K562 (cell line): ENCODE results near the gene GRAMD4. TPM values are rescaled to one million over a fixed set of nuclear protein-coding genes. Genes with fewer than 3 reads are reported as not detected.

Experiments used
- ATAC-seq: fragments of 200-7000 bp; cut with Tn5 transposase; 3 replicates; pipeline ENCODE4 v1.9.1; 2020; ENCODE audit warnings: moderate library complexity
- BruUV-seq: library from RNA; stranded (reverse); fragments of 400-500 nt; replicated peaks from 2 replicates; lab custom pipeline; 2021; lab: Mats Ljungman, UMichigan
- CTCF ChIA-PET: fragments of 300-600 bp; formaldehyde crosslinking; extraction: SDS; loops from one replicate; lab custom pipeline; 2021; ENCODE audit warnings: low intra/inter-chr PET ratio; lab: Yijun Ruan, JAX
- POLR2A ChIA-PET: fragments of 300-600, 350-650 bp; sonication (Branson Sonifier 250); formaldehyde crosslinking; extraction: SDS; loops from one replicate; lab custom pipeline; 2021; ENCODE audit warnings: antibody characterized with exemption, inconsistent platforms; lab: Yijun Ruan, JAX
- DNase-seq, 4 experiments: peaks; one replicate each; pipeline versions ENCODE4 v3.0.0 to v3.0.0-alpha.2; 2011 to 2018; ENCODE audit warnings: low spot score in 3 of 4, mixed read lengths in 3 of 4; ENCODE audit errors: extremely low read depth in 1 of 4
- FAIRE-seq: peaks from 2 replicates; lab custom pipeline; 2011; peaks lifted over from hg19 to GRCh38; lab: Jason Lieb, UNC
- H2AFZ ChIP-seq: 2 replicates; pipeline ENCODE4 v1.6.0; 2011; ENCODE audit warnings: low read depth, low read length, control low read depth, inconsistent platforms
- H3K27ac ChIP-seq: fragments of 200-600 bp; 3 replicates; pipeline ENCODE4 v1.8.0; 2011; ENCODE audit warnings: low read depth, mild to moderate bottlenecking, control low read depth, inconsistent platforms, low read length, moderate library complexity, mixed read lengths; ENCODE audit errors: extremely low read depth
- H3K27me3 ChIP-seq, 2 experiments: fragments of 300-600 bp in 1 of 2; 2 replicates in 1 of 2; 3 replicates in 1 of 2; pipeline versions ENCODE4 v1.6.0 to v1.8.0; 2011; ENCODE audit warnings: inconsistent platforms in 2 of 2, low read length in 2 of 2, mild to moderate bottlenecking in 1 of 2, mixed read lengths in 1 of 2, moderate library complexity in 1 of 2; ENCODE audit not compliant: control insufficient read depth in 2 of 2, insufficient read depth in 2 of 2
- H3K36me3 ChIP-seq: fragments of 300-600 bp; 3 replicates; pipeline ENCODE4 v1.8.0; 2011; ENCODE audit warnings: mild to moderate bottlenecking, low read length, inconsistent platforms; ENCODE audit not compliant: control insufficient read depth, insufficient read depth
- H3K4me1 ChIP-seq, 2 experiments: fragments of 200-600 bp in 1 of 2; replicated peaks in 1 of 2; 2 replicates in 1 of 2; 3 replicates in 1 of 2; pipeline versions ENCODE4 v1.5.1 to v1.8.0; 2011; ENCODE audit warnings: inconsistent platforms in 2 of 2, low read length in 2 of 2, mild to moderate bottlenecking in 1 of 2, mixed read lengths in 1 of 2, moderate library complexity in 1 of 2; ENCODE audit not compliant: control insufficient read depth in 2 of 2, insufficient read depth in 2 of 2
- H3K4me2 ChIP-seq: 2 replicates; pipeline ENCODE4 v1.6.1; 2011; ENCODE audit warnings: low read length, control low read depth, inconsistent platforms, mixed read lengths; ENCODE audit not compliant: insufficient read depth
- H3K4me3 ChIP-seq: fragments of 200-600 bp; sonication (generic), shearing (Covaris generic); 2 replicates; pipeline ENCODE4 v1.5.1; 2016; ENCODE audit warnings: control low read depth, inconsistent platforms
- H3K79me2 ChIP-seq: fragments of 200-600 bp; 3 replicates; pipeline ENCODE4 v1.8.0; 2011; ENCODE audit warnings: low read length, inconsistent platforms; ENCODE audit not compliant: control insufficient read depth, insufficient read depth
- H3K9ac ChIP-seq, 2 experiments: 2 replicates each; pipeline versions ENCODE4 v1.6.0 to v1.6.1; 2011; ENCODE audit warnings: low read depth in 2 of 2, low read length in 2 of 2, control low read depth in 1 of 2, inconsistent platforms in 1 of 2, mild to moderate bottlenecking in 1 of 2, mixed read lengths in 1 of 2; ENCODE audit not compliant: insufficient read depth in 1 of 2
- H3K9me1 ChIP-seq: one replicate; pipeline ENCODE4 v1.6.0; 2011; ENCODE audit warnings: inconsistent platforms, mild to moderate bottlenecking, low read length, moderate library complexity; ENCODE audit not compliant: control insufficient read depth, insufficient read depth
- H3K9me3 ChIP-seq: replicated peaks from 2 replicates; pipeline ENCODE4 v1.5.1; 2011; ENCODE audit warnings: low read depth, low read length, inconsistent platforms; ENCODE audit not compliant: control insufficient read depth, insufficient read depth
- H4K20me1 ChIP-seq: replicated peaks from 2 replicates; pipeline ENCODE4 v1.6.1; 2011; ENCODE audit warnings: low read length, inconsistent platforms, mixed read lengths; ENCODE audit not compliant: control insufficient read depth, insufficient read depth
- AFF4 ChIP-seq: sonication (generic); formaldehyde crosslinking; IDR thresholded peaks from 2 replicates; pipeline ENCODE4 v1.8.0; 2023; ENCODE audit warnings: mild to moderate bottlenecking, missing genetic modification reagents
- EP300 ChIP-seq: IDR thresholded peaks from 2 replicates; pipeline ENCODE4 v1.6.1; 2012; ENCODE audit warnings: low read length, improper control_type of control experiment
- ESRRB ChIP-seq: fragments of 250-450 bp; sonication (Bioruptor Pico); IDR thresholded peaks from 2 replicates; pipeline ENCODE4 v1.5.0; 2020; ENCODE audit warnings: mild to moderate bottlenecking, moderate library complexity, borderline replicate concordance
- ETS1 ChIP-seq: conservative IDR thresholded peaks from 2 replicates; pipeline ENCODE4 v1.6.1; 2011; ENCODE audit warnings: low read depth, mild to moderate bottlenecking, low read length; ENCODE audit not compliant: control insufficient read depth
- FOXA1 ChIP-seq: fragments of 450-650 bp; IDR thresholded peaks from 2 replicates; pipeline ENCODE4 v1.6.1; 2016; ENCODE audit warnings: mild to moderate bottlenecking, borderline replicate concordance
- FOXK2 ChIP-seq, 2 experiments: fragments of 450-650 bp; IDR thresholded peaks in 1 of 2; conservative IDR thresholded peaks in 1 of 2; 2 replicates each; pipeline ENCODE4 v1.6.1; 2016; ENCODE audit warnings: low read depth in 2 of 2, mild to moderate bottlenecking in 1 of 2
- GABPB2 ChIP-seq: fragments of 250-450 bp; sonication (Bioruptor Pico); conservative IDR thresholded peaks from 2 replicates; pipeline ENCODE4 v1.5.1; 2021; ENCODE audit warnings: mild to moderate bottlenecking
- GTF2F1 ChIP-seq: IDR thresholded peaks from 2 replicates; pipeline ENCODE4 v1.6.1; 2011; ENCODE audit warnings: low read depth, low read length, improper control_type of control experiment
- HNRNPLL ChIP-seq: fragments of 200-400 bp; formaldehyde crosslinking; IDR thresholded peaks from 2 replicates; pipeline ENCODE4 v1.6.1; 2017; ENCODE audit warnings: low read length, low read depth, mild to moderate bottlenecking; ENCODE audit not compliant: poor library complexity, severe bottlenecking
- MAX ChIP-seq: sonication (generic); formaldehyde crosslinking; IDR thresholded peaks from 2 replicates; pipeline ENCODE4 v1.9.0; 2022; ENCODE audit warnings: mild to moderate bottlenecking, missing genetic modification reagents
- MCM3 ChIP-seq: fragments of 450-650 bp; IDR thresholded peaks from 2 replicates; pipeline ENCODE4 v1.6.1; 2016
- POLR2AphosphoS2 ChIP-seq: IDR thresholded peaks from 2 replicates; pipeline ENCODE4 v1.6.1; 2012; ENCODE audit warnings: low read length, improper control_type of control experiment
- POU5F1 ChIP-seq: fragments of 150-350 bp; IDR thresholded peaks from 2 replicates; pipeline ENCODE4 v1.6.1; 2014; ENCODE audit warnings: borderline replicate concordance, low read length, low read depth, mild to moderate bottlenecking; ENCODE audit not compliant: partially characterized antibody
- RB1 ChIP-seq: fragments of 450-650 bp; IDR thresholded peaks from 2 replicates; pipeline ENCODE4 v1.6.1; 2017; ENCODE audit warnings: low read depth, mild to moderate bottlenecking
- SPI1 ChIP-seq: IDR thresholded peaks from 2 replicates; pipeline ENCODE4 v1.6.1; 2011; ENCODE audit warnings: low read depth, low read length, control low read depth, borderline replicate concordance
- STAT5A ChIP-seq: IDR thresholded peaks from 2 replicates; pipeline ENCODE4 v1.6.1; 2012; ENCODE audit warnings: low read length, inconsistent platforms, borderline replicate concordance
- TAF1 ChIP-seq: IDR thresholded peaks from 2 replicates; pipeline ENCODE4 v1.6.1; 2011; ENCODE audit warnings: mild to moderate bottlenecking, low read length, moderate library complexity; ENCODE audit not compliant: insufficient read depth, control insufficient read depth, severe bottlenecking; ENCODE audit errors: extremely low read depth
- ZNF311 ChIP-seq: fragments of 250-450 bp; sonication (Bioruptor Pico); IDR thresholded peaks from 2 replicates; pipeline ENCODE4 v1.4.0; 2020; ENCODE audit warnings: mild to moderate bottlenecking, moderate library complexity
- ZNF764 ChIP-seq: fragments of 250-450 bp; sonication (Bioruptor Pico); IDR thresholded peaks from 2 replicates; pipeline ENCODE4 v1.4.0; 2020; ENCODE audit warnings: low read depth, mild to moderate bottlenecking, moderate library complexity
- WGBS: fragments of 100-300 bp; shearing (Covaris generic); methylation state at CpG from one replicate; pipeline ENCODE4 v1.1.6; 2016; ENCODE audit warnings: low coverage, mixed read lengths; ENCODE audit not compliant: insufficient coverage; ENCODE audit errors: missing lambda C conversion rate; 5-methylcytosine and 5-hydroxymethylcytosine counted together
- in situ Hi-C: fragments of 300-500 bp; cut with MboI; formaldehyde crosslinking; loops from 4 replicates; pipeline ENCODE4 v1.15.0; 2018; ENCODE audit warnings: inconsistent platforms, mixed read lengths
- intact Hi-C: fragments of 100-400 bp; cut with micrococcal nuclease; formaldehyde crosslinking; loops from 2 replicates; pipeline ENCODE4 v1.14.2; 2022
- polyA plus RNA-seq, 8 experiments: library from polyadenylated mRNA; depleted of rRNA in 4 of 8; stranded (reverse) in 5 of 8; unstranded in 3 of 8; fragments of >200 nt; fragmentation: Nextera tagmentation in 2 of 8; fragmentation: Illumina TruSeq in 1 of 8; extraction: Ambion mirVana in 2 of 8; extraction: Trizol in 1 of 8; gene quantifications; 2 replicates each; pipeline versions ENCODE4 v1.2.1 to v1.2.3, GENCODE V29; 2011 to 2014; ENCODE audit warnings: inconsistent platforms in 1 of 8, missing spikeins in 1 of 8
- total RNA-seq, 7 experiments: library from RNA; depleted of rRNA in 6 of 7; stranded (reverse); fragments of >200 nt in 6 of 7; fragmentation: Illumina TruSeq in 2 of 7; extraction: Trizol in 2 of 7; gene quantifications; 2 replicates each; pipeline versions ENCODE4 v1.2.1 to v1.2.3, GENCODE V29; 2011 to 2021; ENCODE audit warnings: low replicate concordance in 1 of 7

Gene GRAMD4
- total and polyA plus RNA-seq, 9 of the 15 experiments (the other 6 are each of a cell fraction or from before 2014, with no cell fraction given): 0.18 to 44.8 (median 18.6) TPM

GRCh38 chr22:46604306-46604690 is 15.9 kb upstream of the GRAMD4 start:
- Histone ChIP-seq H3K4me3 (peak overlapping the region; percentile 23; the same call in 1 of the 2 replicates), H3K27me3 (no peaks in the 10 kb centered on the region), H3K4me2 (peak overlapping the region; percentile 78), H3K27ac (peak overlapping the region; percentile 100), H3K79me2 (peaks cover 67% of the 10 kb centered on the region), H3K9ac (peak overlapping the region; percentile 79 to 88; a peak in 3 of 4 replicates), H3K4me1 (peaks cover 11 to 40% of the 10 kb centered on the region in 2 experiments; a peak in 3 of 5 replicates), H3K9me3 (no peaks in the 10 kb centered on the region), H2AFZ (no peak overlapping the region), H3K9me1 (no peaks in the 10 kb centered on the region), H3K36me3 (peaks cover 2% of the 10 kb centered on the region; the same call in 1 of the 3 replicates), H4K20me1 (no peaks in the 10 kb centered on the region)
- 0% methylated on average over 8 of the region's 8 CpGs for WGBS
- FAIRE-seq (peak; percentile 99), DNase-seq (peak; percentile 83 to 94 (median 88)), ATAC-seq (peak; percentile 97)
- BruUV-seq: no TSS peak
- intact Hi-C loops (no loop called here), in situ Hi-C loops (no loop called here)
- ChIA-PET CTCF (interaction anchor here (0.6 kb wide), 1 partner anchor 114 kb away, joined by 3 read pairs; no protein-coding TSS in a partner anchor), POLR2A (interaction anchor here (0.6 kb wide), 1 partner anchor 13 kb away, joined by 3 read pairs; no protein-coding TSS in a partner anchor)
- TF ChIP-seq STAT5A: peak; percentile 69
- TF ChIP-seq FOXK2 (conservative IDR thresholded peaks at IDR 0.05 in 1 of 2, IDR thresholded peaks at IDR 0.05 in 1 of 2; ENCODE audit: low read depth in 2 of 2): peak; percentile 21 to 34; a peak in 2 of 4 replicates
- peak; percentile 93 for TF ChIP-seq ETS1
- no peak for TF ChIP-seq POLR2AphosphoS2
- no peak for TF ChIP-seq GTF2F1
- TF ChIP-seq MCM3: no peak
- TF ChIP-seq POU5F1: no peak
- no peak for TF ChIP-seq AFF4 (CRISPR knock-in tag)
- TF ChIP-seq ZNF764 (CRISPR knock-in tag): no peak
- no peak for TF ChIP-seq RB1
- TF ChIP-seq TAF1: peak; percentile 64
- TF ChIP-seq ESRRB (CRISPR knock-in tag): no peak
- no peak for TF ChIP-seq MAX (CRISPR knock-in tag)
- peak; percentile 98 for TF ChIP-seq EP300
- peak; percentile 99 for TF ChIP-seq SPI1
- TF ChIP-seq ZNF311 (CRISPR knock-in tag): no peak
- no peak for TF ChIP-seq FOXA1
- no peak for TF ChIP-seq GABPB2
- TF ChIP-seq HNRNPLL: no peak
